Activated CD4-positive, CD25-positive, alpha-beta regulatory T cell treated with anti-CD3 and anti-CD28 coated beads, Interleukin-2, amount 50 U/mL, for 16 hours (primary cell): ENCODE measurements around the gene KCNK17.

Experiments
- DNase-seq: peaks from one replicate; pipeline ENCODE4 v3.0.0-alpha.2; 2020; ENCODE audit warnings: low read depth, low spot score

KCNK17 gene

DNA sequence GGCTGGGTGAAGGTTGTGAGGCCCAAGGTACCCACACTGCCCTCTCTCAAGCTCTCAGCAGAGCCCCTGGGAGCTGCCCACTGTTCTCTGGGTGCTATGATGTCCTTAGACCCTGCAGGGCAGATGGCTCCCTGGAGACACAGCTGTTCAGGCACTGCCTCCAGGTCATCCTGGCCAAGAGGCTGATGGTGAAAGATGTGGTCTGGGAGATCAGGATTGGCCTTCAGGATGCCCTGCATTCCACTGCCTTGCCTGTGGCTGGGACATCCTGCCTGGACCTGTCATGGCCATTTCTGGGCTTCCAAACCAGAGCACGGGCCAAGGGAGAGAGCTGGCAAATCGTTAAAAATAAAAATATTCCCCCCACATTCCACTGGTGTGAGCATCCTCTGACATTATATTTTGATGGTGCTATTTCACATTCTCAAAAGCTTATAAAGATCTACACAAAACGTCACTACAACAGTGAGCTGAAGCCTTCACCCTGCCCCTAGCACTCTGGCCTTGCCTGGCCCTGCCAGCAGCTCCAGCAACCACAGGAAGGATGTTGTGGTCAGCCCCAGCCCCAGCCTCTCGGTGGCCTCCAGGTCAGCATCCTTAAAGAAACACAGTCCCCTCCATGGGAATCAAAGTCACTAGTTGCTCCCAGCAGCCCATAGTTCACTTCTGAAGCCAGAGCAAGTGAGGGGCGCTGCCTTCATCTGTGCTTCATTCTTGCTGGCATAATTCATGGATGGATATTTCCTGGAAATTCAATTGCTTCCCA is 21.7 kb upstream of the KCNK17 start:
- no peak for DNase-seq

DNA sequence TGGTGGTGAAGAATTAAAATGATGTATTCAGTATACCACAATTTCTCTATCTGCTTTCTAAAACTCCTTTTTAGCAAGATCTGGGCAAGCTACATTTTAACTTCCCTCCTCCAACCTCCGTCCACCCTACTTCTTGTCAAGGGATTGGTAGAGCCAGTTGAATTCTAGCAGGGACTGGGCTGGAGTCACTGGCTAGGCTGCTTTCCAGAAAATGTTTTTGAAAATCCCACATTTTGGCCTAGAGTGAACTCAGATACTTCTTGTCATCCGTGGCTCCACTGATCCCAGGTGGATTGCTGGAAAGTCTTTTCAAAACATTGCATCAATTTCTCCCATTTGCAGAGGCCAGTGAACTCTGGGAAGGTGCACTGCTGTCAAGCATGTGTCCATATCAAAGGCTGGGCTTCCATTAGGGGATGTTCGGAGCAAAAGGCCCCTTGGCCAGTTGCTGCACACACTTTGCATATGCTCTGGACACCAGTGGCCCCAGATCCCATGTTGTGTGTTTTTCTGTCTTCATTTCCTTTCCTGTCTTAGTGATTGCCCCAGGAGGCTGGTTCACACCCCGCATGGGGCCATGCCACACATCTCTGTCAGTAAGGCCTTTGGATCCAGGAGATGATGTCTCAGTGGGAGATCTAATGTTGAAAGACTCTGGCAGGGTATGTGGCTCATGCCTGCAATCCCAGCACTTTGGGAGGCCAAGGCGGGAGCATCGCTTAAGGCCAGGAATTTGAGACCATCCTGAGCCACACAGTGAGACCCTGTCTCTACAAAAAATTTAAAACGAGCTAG is 19.6 kb upstream of the KCNK17 start:
- no peak for DNase-seq

DNA sequence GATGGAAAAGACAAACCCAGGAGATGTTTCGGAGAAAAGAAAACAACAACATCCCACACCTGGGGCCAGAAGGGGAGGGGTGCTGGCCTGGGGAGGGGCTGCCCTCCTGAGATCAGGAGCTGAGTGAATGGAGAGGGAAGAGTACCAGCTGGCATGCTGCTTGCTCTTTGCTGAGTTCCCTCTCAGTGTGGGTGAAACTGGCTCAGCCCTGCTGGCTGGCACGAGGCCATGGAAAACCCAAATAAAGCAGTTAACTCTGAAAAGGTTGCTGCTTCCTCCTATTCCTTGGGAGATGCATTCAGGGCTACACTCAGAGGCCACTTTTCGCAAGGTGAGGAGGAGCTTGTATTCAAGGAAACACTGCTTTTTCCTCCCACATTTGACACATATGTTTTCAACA is 16.3 kb upstream of the KCNK17 start:
- no peak for DNase-seq

DNA sequence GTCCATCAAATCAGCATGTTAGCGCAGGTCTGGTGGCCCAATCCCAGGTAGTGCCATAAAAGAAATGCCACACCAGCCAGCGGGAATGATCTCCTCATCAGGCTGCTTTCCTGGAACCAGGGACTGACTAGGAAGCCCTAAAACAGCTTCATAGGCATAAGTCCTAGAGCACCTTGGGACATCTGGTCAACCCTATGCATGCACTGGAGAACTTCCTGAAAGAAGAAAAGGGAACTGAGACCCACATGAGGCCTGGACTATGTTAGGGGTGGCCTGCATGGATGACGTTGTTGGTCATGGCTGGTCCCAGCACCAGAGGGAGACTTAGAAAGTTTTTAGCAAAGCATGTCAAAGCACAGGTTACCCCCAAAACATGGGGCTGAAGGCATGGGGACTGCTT is 15.8 kb upstream of the KCNK17 start:
- no peak for DNase-seq

DNA sequence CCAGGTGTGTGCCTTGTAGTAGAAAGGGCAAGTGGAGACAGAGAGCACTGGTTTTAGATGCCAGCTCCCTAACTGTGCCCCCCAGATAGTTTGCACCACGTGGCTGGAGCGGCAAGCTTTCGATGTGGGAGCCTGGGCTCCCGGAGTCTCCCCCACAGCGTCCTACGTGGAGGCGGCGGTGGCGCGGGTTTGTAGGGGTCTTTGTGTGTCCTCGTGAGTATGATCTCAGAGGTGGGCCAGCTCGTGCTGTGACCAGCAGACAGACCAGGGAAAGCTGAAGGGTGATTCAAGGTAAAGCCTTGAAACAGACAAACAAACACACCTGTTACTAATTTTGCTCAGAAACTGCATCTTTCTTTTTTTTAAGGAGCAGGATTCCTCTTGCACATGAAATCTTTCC is 13.8 kb upstream of the KCNK17 start:
- no peak for DNase-seq

DNA sequence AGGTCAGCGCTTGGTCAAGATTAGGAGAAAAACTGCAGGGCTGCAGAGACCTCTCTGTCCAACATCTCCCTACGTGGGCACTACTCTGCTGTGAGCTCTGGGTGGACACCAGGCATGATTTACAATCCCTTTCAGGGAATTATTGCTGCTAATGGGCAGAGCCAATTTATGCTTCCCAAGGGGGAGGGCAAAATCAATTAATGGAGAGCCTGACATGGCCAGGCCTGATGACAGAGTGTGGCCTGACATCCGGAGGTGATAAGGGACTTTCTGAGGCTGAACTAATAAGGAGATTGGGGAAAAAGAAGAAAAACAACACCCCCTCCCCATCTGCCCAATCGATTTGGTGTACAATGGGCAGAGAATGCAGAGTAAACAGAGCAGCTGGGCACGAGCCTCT is 13.3 kb upstream of the KCNK17 start:
- no peak for DNase-seq

DNA sequence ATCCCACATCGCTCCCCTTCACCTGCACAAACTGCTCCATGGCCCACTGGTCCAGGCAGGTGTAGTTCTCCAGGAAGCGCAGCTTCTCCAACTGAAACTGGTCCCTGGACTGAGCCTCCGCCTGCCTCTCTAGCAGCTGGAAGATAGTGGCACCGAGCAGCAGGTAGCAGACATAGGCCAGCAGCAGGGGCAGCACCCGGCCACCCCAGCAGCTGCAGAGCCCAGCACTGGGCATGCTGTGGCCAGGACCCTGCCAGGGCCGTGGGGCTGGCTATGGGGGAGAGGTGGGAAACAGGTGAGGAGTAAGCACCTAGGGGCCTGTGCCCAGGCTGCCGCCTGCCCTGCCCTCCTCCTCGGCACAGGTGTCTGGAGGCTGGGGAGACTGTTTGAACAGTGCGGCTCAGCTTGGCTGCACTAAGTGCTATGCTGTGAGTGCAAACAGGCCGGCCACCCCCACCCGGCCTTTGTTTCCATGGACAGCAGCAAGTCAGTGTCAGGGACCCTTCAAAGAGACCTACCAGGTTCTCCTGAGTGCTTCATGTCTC is 8.2 kb upstream of the KCNK17 start, which contains the start of gene KCNK16:
TSS of gene KCNK16 (minus strand) at position 397 of the 545 bp plus-strand sequence. CDS start at position 235, 162 bp downstream.
- no peak for DNase-seq

DNA sequence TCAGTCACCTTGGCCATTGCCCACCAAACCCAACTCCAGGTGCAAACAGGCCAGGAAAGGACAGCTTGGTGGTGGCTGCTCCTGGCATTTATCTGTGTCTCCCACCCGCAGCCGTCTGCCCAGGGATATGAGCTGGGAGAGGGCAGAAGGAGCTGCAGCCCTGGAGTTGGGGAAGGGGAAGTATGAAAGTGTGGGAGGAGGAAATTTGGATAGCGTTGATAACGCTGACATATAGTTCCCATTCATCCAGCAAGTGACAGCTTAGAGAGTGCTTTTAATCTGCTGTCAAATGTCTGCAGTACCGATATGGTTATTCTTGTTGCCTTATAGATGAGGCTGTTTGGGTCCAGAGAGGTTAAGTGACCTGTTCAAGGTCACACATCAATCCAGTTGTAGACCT is 7.5 kb upstream of the KCNK17 start:
- DNase-seq, result no peak

DNA sequence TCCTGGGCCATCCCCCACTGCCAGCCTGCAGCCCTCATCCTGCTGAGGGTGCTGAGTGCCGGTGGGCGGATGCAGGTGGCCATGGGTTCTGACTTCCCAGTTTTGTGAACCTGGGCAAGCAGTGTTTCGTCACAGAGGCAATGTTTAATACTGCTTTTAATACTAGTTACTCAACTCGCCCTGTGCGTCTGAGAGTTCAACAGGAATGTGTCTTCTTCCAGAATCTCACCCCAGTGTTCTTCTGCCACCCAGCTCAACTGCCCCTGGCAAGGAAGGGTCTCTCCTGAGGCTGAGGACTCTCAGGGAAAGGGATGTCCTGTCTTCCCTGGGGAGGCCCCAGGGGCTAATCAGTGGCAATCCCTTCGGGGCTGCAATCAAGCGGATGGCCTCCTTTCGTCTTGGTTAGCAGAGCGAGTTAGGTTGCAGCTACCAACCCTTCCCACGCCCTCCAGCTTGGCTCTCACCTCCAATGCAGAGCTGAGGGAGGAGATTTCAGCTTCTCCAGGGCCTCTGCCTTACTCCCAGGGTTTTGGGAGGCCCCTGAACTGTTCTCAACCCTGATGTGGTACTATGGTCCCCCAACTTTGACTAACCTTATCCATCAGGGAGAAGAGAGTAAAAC is 6.3 kb upstream of the KCNK17 start:
- no peak for DNase-seq

DNA sequence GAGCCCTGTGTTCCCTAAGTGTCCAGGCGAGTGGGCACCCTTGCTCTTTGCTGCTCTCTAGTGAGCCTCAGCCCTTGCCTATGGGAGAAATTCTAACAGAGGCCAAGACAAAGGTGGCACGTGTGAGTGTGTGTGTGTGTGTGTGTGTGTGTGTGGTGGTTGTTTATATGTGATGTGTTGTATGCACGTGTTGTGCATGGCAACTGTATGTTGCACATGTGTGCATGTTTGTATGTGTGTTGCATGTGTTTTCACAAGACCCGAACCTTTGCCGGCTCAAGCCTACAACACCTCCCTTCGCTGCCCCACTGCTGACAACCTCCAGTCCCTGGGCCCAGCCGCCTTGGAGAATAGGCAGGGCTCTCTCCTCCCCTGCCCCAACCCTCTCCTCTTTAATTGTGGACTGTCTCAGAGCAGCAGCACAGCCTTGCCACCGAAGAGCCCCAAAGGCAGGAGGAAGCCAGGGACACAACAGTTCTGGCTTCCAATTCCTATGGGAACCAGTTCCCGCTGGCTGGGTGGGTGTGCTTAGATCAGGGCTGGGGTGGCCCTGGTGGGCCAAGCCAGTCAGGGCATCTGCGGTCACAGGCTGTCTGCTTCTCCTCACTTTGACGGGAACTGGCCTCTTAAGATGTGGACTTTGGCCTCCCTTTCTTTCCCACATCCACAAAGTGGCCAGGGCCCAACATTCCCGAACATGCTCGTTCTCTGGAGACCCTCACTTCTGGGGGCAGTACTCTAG is 5.6 kb upstream of the KCNK17 start:
- no peak for DNase-seq

DNA sequence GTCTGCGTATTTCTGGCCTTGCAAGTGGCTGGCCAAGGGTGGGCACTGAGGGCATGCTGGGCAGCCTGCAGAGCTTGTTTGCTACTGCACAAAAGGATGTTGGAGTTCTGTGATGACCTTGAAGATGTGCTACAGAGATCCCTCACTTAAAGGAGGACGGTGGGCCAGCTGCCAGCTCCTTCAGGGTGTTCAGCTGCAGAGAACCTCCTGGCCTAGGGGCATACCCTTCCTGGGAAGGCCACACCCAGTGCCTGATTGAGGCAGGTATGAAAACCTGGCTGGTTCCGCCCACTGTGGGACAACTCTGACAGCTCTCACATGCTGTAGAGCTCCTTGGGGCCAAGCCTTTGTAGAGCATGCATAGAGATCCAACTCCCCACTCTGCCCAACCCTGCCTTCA is 3.0 kb upstream of the KCNK17 start:
- no peak for DNase-seq

DNA sequence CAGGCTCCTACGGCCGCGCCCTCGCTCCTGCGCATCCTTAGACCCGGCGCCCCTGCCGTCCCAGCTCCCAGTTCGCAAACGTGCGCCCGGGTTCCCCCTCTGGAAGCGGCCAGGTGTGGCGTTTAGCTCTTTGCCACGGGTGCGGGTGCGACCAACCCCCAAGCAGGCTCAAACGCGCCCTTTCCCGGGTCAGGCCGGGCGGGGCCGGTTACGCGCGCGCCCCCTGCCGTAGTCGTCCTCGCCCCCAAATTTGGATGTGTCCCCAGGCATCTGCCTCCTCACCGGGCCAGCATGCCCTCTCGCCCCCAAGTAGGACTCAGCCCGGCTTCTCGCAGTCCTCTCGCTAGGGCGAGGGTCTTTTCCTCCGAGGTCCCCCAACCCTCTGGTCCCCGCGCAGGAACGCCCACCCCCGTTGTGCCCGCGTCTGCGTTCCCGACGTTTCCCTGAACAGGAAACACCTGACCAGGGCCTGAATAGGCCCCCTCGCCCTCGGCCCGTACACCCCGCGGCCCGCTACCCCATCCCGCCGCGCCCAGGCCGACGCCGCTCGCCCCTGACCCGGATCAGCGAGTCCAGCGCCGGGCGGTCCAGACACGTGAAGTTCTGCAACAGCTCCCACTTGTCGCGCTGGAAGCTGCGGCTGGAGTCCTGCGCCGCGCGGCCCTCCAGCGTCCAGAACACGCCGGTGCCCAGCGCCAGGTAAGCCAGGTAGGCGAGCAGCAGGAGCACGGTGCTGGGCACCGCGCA is 520 bp downstream of the KCNK17 start:
- no peak for DNase-seq

DNA sequence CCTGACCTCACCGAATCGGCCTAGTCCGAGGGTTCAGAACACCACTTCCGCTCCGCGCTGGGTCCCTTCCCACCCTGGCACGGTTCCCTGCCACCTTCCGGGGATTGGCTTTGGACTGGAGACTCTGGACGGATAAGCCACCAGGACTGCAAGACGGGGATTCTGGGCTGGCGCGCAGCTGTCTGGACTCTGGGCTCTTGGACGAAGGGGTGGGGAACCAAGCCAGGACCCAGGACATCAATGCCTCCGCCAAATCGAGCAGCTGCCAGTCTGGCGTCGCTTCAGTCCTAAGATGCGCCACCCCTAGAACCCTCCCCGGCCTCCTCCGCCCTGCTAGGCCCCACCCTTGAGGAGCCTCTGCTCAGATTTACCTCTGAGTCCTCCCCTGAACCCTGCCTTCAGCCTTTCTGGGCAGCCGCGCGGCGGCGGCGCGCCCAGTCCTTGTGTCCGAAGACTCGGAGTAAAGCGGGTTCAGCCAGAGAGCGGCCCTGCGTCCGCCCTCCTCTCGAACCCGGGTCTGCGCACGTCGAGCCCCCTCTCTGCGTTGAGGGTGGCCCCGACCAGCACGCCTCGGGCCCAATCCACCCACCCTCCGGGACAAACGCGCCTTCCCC is 1.2 kb downstream of the KCNK17 start:
- DNase-seq, result no peak

DNA sequence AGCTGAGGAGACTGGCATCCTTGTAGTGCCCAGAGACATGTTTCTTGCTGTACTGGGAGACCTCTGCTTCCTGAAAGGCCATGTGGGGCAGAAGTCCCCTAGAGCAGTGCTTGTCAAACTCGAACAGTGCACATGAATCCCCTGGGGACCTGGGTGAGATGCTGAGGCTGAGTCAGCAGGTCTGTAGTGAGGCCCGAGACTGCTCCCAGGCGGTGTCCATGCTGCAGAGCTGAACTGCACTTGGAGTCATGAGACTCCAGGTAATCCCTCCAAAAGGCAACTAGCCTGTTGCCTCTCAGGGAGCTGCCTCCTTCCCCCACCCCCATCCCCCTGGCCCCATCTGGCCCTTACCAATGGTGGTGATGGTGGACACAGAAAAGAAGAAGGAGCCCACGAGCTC is 3.7 kb downstream of the KCNK17 start:
- DNase-seq, result no peak

DNA sequence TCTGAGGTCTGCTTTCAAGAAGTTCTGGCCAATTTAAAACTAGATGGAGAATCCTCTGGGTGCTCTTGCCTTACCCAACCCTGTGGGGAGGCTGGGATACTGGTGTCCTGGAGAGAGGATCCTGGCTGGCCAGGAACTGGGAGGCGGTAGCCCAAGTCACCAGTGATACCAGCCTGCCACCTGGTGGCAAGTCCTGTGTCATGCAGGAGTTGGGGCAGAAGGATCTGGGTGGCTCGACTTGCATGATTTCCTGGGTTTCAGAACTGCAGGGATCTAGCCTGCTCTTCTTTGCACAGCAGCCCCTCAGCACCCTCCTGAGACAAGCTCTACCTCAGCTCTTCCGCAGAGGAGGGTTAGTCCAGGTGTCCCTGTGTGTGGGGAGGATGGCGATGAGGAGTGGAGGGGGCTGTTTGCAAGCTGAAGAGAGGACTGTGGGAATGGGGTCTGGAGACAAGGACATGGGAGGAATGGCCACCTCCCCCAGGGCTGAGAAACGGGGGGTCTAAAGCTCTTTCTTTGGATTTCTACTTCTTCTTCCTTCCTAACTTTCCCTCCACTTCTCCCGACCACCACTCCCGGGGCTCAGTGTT is 4.2 kb downstream of the KCNK17 start:
- DNase-seq, result peak; percentile 8

DNA sequence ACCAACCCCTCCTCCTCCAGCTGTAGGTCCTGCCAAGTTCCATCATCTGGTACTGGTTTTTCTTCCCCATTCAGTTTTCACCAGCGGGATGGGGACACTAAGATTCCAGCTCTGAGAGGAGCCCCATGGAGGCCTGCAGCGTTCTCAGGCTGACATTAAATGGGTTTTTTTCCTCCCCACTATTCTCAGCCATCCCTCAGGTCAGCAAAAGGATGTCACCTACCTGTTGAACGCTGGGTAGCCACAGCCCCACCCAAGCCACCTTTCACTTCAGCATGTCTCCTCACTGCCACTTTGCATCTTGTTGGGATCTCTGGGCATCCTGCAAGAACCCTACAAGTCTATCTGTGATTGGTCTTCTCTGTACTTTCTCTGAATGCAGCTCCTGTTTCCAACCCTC is 6.8 kb downstream of the KCNK17 start:
- no peak for DNase-seq

DNA sequence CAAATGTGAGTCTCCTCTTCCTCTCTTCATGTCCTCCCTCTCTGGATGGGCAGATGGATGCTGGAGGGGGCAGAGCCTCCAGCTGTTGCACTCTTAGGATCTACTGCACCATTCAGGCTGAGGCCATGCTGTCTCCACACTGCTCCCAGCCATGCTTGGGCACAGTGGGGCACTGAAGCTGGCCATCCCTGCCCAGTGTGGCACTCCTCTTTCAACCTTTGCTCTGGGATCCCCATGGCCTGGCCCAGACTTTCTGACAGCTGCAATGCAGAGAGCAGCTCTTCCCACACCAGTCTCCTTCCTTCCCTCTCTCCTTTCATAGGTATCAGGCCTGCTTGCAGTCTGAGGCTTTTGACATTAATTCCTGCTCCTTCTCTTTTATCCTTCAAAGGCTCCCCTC is 9.3 kb downstream of the KCNK17 start:
- no peak for DNase-seq

DNA sequence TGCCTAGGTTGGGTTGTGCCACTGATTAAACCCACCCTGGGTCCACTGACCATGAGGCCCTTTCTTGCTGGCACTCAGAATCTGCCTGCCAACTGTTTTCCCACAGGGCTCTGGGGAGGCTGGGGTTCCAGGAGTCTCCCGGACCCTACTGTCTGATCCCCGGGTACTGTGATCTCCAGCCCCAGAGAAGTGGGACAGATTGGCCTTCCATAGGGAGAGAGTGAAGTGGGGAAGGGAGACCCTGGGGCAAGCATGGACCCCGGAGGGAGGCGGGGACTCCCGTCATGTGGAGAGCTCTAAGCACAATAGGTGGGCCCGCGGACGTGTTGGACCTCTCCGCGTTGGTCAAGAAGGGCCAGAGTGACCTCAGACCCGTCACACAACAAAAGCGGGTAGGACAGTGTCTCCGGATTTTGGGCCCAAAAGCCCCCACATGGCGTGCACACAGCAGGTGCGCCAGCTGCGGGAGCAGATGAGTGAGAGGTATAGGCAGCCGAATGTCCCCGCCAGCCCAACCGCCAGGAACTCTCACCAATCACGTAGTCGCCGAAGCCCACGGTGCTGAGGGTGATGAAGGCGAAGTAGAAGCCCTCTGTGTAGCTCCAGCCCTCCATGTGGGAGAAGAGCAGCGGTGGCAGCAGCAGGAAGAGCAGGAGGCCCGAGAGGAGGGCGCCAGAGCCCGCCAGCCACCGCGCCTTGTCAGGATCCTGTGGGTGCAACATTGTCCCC is 10.6 kb downstream of the KCNK17 start:
- DNase-seq, result no peak

DNA sequence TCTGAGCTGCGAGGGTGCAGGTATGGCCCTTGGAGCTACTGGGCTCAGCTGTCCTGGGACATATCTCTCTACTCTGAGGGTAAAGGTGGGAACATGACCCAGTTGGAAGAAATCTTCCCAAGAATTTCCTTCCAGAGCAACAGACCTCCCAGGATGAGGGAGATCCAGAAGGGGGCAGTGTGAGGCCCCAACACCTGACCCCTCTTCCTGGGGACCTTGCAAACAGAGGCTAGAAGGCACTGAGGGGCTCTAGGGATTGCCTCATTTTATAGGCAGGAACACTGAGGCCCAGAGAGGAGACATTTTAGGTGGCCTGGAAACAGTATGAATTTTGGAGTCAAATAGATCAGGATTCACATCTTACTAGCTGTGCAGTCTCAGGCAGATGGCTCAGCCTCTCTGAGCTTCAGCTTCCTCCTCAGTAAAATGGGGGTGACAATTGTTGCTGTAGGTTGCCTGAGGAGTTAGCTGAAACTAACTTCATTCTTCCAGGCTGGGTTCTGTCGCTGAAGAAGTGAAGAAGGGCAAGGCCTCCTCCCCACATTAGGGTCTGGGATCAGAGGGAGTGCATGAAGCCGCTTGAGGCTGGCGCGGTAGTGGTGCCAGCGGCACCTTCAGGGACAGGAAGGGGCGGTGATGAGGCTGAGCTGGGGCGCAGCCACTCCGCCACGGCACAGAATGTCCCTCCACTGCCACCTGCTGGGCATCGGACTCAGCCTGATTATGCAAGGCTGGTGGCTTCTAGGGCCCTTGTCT is 11.4 kb downstream of the KCNK17 start:
- peak; percentile 67 for DNase-seq
